HG02840 (cell line): ENCODE measurements around the gene RPS6KA3.
"Not testable (repeated sequence)": the region's sequence is repeated elsewhere in the genome, so short reads cannot be mapped to it uniquely, and the experiment has no call there.

ENCODE experiments used
- ATAC-seq: cut with Tn5 transposase; IDR thresholded peaks from one replicate; pipeline ENCODE4 v1.9.1; 2021; ENCODE audit warnings: mild to moderate bottlenecking, moderate library complexity, moderate number of reproducible peaks; ENCODE audit not compliant: unreplicated experiment, low FRiP score

RPS6KA3 gene

GRCh38 chrX:20151689-20152088 is 115.0 kb downstream of the RPS6KA3 start:
- ATAC-seq: no peak

DNA sequence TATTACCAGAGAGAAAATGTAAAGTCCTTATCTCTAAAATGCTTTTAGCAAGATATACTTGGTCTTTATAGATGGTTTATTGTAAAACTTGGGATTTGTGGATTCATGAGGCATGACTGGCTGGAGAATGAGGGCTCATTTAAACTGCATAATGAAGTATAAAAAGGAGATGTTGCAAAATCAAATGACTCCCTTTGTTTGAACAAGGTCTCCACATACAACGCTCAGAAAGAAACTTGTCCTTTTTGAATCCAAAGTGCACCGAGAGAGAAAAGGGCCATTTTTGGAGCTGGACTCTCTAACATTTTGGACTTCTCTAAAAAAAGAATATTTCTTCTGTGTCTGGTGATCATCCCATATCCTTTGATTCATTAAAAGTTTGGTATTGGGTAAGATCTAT is 117.4 kb downstream of the RPS6KA3 start:
- no peak for ATAC-seq

GRCh38 chrX:20147561-20147960 is 119.1 kb downstream of the RPS6KA3 start:
- ATAC-seq: no peak

DNA sequence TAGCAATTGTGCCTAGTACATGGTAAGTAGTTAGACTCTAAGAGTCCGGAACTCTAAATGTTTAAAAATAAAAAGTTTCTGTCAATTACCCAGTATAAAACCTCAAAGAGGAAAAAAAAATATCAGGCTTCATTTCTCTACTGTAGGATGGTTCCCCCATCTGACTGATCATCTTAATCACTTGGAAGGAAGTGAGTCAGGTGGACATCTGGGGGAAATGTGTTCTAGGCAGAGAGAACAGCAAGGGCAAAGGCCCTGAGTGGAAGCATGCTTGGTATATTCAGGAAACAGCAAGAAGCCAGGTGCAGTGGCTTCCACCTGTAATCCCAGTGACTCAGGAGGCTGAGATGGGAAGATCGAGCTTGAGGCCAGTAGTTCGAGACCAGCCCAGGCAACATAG is 122.2 kb downstream of the RPS6KA3 start:
- ATAC-seq: no peak

DNA sequence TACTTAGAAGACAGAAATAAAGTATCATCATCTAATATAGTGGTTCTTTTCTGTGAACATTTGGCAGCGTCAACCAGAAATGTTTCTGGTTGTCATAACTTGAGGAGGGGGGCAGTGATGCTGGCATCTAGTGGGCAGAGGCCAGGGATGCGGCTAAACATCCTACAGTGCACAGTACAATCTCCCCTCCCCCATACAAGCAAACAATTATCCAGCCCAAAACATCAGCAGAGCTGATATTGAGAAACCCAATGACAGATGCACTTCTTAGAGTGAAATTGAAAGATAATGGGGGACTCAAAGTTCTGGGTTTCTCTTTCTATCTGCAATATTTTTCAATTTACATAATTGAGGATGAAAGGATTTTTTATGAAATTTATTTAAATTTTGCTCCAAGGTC is 123.1 kb downstream of the RPS6KA3 start:
- no peak for ATAC-seq

- ATAC-seq: no peak
These were observed 123.6 kb downstream of the RPS6KA3 start for GRCh38 chrX:20143111-20143510.

GRCh38 chrX:20141281-20142220 is 125.2 kb downstream of the RPS6KA3 start, which contains the start of gene EIF1AX:
EIF1AX (minus strand) TSS chrX:20141838; CDS start chrX:20141640, 198 bp downstream.
- ATAC-seq: peak; percentile 99

DNA sequence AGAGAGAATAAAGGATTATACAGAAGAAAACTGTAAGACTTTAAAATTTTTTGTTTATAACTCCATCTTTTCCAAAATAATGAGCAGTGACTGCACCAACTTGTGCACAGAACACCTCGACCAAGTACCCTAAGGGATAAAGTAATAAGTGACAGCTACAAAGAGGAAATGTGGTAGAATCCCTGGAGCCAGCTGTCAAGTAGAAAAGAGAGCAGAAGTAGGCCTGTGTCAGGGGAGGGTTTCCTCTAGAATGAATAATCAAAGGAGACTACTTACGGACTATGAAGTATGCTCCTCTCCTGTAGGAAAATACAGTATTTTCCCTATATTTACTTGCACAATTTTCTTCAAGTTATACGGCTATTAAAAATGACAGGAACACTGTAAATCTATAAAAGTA is 126.3 kb downstream of the RPS6KA3 start:
- ATAC-seq: no peak

DNA sequence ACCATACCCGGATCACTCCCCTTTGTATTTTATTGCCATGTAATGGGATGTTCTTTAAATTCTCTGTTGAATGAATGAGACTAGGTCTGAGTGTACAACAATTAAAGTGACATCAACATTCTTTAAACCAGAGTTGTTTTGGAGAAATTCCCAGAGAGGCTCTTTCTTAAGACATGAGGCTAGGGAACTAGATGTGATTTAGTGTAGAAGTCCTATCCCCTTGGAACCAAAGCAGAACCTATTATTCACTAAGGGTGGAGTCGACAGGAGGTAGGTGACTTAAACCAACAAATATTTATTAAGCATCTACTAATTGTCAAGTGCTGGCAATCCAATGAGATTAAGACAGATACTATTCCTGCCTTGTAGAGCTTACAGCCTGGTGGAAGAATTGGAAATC is 126.7 kb downstream of the RPS6KA3 start:
- no peak for ATAC-seq

DNA sequence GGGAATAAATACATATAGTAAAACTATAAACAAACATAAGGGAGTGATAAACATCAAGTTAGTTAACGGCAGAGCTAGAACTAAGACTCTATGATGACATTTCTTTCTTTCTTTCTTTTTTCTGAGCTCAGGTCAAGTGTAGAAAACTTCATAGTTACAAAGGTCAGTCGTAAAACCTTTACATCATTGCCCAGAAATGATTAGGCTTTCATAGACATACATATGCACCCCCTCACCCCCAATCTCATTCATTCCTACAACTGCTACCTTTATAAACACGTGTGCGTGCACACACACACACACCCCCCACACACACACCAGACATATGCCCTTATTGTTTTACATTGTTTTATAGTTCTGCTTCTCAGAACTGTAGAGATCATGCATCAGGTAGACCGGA is 130.8 kb downstream of the RPS6KA3 start:
- no peak for ATAC-seq

DNA sequence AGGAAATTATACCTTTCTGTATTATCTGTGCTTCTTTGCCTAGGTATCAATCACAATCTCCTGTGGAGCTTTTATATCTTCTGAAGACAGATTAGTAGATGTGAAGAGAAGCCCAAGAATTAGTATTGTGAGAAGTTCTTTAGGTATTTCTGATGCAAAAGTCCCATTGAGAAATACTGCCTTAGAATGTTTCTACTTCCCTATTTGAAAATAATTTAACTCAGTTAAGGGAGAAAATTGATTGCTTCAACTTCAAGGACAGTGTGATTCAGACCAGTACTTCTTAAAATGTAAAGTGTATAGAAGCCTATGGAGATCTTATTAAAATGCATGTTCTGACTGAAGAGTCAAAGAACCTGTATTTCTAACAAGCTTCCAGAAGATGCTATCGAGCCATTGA is 134.0 kb downstream of the RPS6KA3 start:
- ATAC-seq: no peak

- ATAC-seq: no peak
These were observed 136.4 kb downstream of the RPS6KA3 start for GRCh38 chrX:20130357-20130756.

GRCh38 chrX:20129547-20129946 is 137.2 kb downstream of the RPS6KA3 start:
- no peak for ATAC-seq

GRCh38 chrX:20128670-20129069 is 138.0 kb downstream of the RPS6KA3 start:
- no peak for ATAC-seq

DNA sequence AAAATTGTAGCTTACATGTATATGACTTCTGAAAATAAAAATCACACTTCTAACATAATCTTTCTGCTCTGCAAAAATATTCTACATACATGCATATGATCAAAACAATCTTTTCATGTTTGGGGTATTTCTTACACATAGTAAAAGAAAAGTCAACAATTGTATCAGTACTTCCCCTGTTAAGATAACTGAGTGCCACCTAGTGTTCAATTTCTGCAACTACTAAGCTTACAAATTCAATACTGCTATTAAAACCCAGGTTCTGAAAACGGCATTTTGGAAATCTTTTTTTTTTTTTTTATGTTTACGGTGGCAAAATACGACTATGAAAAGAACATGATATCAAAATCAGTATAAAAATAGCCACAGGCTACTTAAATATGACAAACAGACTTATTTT is 139.3 kb downstream of the RPS6KA3 start:
- peak; percentile 58 for ATAC-seq

DNA sequence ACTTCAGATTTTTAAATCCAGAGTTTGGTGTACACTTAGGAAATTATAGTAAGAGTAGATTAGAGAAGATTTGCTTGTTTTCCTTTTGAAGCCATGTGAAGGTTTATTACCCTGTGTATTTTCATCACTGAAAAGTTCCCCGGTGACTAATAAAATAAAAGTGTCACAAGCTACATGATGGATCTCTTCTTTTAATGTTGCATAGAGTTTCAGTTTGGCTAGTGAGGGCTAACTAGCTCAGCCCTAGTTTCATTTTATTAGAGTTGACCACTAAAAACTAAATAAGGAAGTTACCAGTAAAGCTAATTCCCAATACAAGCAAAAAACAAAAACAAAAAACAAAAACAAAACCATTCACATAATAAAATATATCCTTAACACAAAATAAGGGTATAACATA is 139.9 kb downstream of the RPS6KA3 start:
- ATAC-seq: not testable (repeated sequence)

- ATAC-seq: no peak
These were observed 141.7 kb downstream of the RPS6KA3 start for GRCh38 chrX:20124964-20125363.

DNA sequence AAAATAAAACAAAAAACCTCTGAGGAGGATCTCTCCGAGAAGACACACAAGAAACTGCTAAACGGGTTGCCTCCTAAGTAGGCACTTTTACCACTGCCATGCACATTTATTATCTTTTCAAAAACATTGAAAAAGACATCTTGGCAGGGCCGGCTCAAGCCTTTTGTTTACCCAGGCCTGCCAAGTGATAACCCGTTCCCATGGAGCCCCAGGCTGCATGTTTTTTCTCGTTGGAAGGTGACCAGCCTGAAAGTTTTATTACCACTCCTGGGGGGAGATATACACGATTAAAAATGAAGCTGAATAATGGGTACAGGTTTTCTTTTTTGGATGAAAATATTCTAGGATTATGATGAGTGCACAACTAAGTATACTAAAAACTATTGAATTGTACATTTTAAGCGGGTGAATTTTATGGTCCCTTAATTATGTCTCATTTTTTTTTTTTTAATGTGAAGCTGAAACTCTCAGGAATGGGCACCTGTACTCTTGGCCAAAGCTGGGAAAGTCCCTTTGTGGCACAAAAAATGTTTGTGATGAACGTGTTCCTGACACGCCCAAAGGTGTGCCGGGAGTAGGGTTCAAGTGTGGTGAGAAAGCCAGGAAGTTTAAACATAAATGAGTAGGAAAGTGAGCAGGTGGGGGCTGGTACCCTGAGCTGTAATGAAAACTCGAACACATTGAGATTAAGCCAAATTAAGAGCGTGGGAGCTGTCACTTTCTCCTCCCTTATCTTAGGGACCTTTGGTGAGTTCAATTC is 148.5 kb downstream of the RPS6KA3 start:
- no peak for ATAC-seq

DNA sequence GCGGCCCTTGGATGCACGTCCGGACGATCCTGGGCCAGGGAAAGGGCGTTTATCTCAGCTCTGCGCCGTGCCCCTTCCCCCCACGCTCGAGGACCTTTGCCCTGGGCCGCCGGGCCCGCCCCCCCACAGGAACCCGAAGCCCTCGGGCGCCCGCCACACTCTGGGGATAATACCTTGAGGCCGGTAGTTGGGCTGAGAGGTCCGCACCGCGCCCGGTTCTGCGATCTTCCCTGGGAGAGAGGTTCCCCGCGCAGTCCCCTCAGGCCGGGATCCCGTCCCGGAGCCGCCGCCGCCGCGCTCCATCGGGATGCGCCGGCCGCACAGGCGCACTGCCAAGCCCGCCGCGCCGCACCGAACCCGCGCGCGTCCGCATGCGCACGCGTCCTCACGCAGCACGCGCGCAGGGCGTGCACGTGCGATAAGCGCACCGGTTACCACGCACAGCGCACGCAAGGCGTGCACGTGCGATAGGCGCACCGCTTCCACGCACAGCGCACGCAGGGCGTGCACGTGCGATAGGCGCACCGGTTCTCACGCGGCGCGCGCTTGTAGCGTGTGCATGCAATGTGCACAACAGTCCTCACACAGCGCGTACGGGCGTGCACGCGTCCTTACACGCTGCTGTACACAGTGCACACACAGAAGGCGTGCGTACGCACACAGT is 150.0 kb downstream of the RPS6KA3 start, which contains the start of gene MAP7D2:
Gene MAP7D2, minus strand, starts transcription at position 331 of the 664 bp plus-strand sequence. Its CDS starts 28 bp downstream, at position 303.
- ATAC-seq: no peak

DNA sequence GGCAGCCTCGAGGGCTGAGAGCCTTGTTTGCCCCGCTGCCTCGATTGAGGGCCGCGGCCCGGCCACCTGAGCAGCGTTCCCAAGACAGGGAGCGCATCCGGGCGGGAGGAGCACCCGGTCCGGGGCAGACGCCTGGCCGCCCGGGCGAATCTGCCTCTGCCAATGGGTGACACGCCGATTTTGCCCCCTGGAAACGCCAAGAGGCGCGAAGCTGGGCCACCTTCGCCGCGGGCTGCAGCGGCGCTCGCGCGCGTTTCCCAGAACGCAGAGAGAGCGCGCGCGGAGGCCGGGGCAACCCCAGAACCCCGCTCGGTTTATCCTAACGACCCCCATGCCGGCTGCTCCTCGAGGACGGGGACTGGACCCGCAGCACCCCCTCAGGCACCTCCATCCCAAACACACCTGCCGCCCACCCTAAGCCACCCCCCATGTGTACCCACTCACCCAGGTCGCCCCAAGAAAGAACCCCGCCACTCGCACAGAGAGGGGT is 150.6 kb downstream of the RPS6KA3 start:
- no peak for ATAC-seq
